HepG2 (cell line): ENCODE measurements around the gene SLC5A5. TPM values are rescaled to one million over a fixed set of nuclear protein-coding genes. Genes with fewer than 3 reads are reported as not detected.

Source experiments
- ERF ChIP-seq: IDR thresholded peaks from 2 replicates; pipeline ENCODE4 v1.6.1; 2018; ENCODE audit warnings: missing biosample characterization, missing genetic modification reagents
- HDAC1 ChIP-seq: sonication (generic); formaldehyde crosslinking; IDR thresholded peaks from 2 replicates; pipeline ENCODE4 v1.5.1; 2020; ENCODE audit warnings: mild to moderate bottlenecking, missing genetic modification reagents
- JUND ChIP-seq: sonication (generic); formaldehyde crosslinking; IDR thresholded peaks from 2 replicates; pipeline ENCODE4 v1.8.0; 2022; ENCODE audit warnings: mild to moderate bottlenecking, missing genetic modification reagents
- KDM5A ChIP-seq: fragments of 200-600 bp; sonication (generic); IDR thresholded peaks from 2 replicates; pipeline ENCODE4 v1.7.0; 2018; ENCODE audit warnings: antibody characterized with exemption, mild to moderate bottlenecking, low read length, borderline replicate concordance
- KLF11 ChIP-seq: IDR thresholded peaks from 2 replicates; pipeline ENCODE4 v1.6.1; 2016; ENCODE audit warnings: missing compliant biosample characterization
- MLLT10 ChIP-seq: sonication (generic); formaldehyde crosslinking; IDR thresholded peaks from 2 replicates; pipeline ENCODE4 v1.4.0; 2020; ENCODE audit warnings: missing genetic modification reagents
- NFE2L2 ChIP-seq: fragments of 150-350 bp; IDR thresholded peaks from 2 replicates; pipeline ENCODE4 v1.6.1; 2014; ENCODE audit warnings: low read length
- NFYC ChIP-seq: IDR thresholded peaks from 2 replicates; pipeline ENCODE4 v1.6.1; 2016; ENCODE audit warnings: missing genetic modification reagents, missing compliant biosample characterization
- PATZ1 ChIP-seq: sonication (generic); formaldehyde crosslinking; IDR thresholded peaks from 2 replicates; pipeline ENCODE4 v1.4.0; 2020; ENCODE audit warnings: missing genetic modification reagents
- PHF21A ChIP-seq: sonication (generic); formaldehyde crosslinking; IDR thresholded peaks from 2 replicates; pipeline ENCODE4 v1.5.0; 2020; ENCODE audit warnings: mild to moderate bottlenecking, missing genetic modification reagents
- RAD51 ChIP-seq: fragments of 450-650 bp; IDR thresholded peaks from 2 replicates; pipeline ENCODE4 v1.6.1; 2016; ENCODE audit warnings: borderline replicate concordance
- RBM22 ChIP-seq: fragments of 200-400 bp; formaldehyde crosslinking; optimal IDR thresholded peaks from 2 replicates; pipeline ENCODE3; 2017; ENCODE audit warnings: mild to moderate bottlenecking, low read length, moderate library complexity
- SP1 ChIP-seq, 2 experiments: fragments of 450-650 bp in 1 of 2; sonication (generic) in 1 of 2; formaldehyde crosslinking in 1 of 2; IDR thresholded peaks; 2 replicates each; pipeline versions ENCODE4 v1.4.0 to v1.6.1; 2016 to 2020; ENCODE audit warnings: missing genetic modification reagents in 1 of 2
- TARDBP ChIP-seq: sonication (generic); formaldehyde crosslinking; IDR thresholded peaks from 2 replicates; pipeline ENCODE4 v1.8.0; 2022; ENCODE audit warnings: mild to moderate bottlenecking, missing genetic modification reagents
- ZNF234 ChIP-seq: sonication (generic); formaldehyde crosslinking; conservative IDR thresholded peaks from 2 replicates; pipeline ENCODE4 v1.5.1; 2020; ENCODE audit warnings: mild to moderate bottlenecking, missing genetic modification reagents
- ZNF891 ChIP-seq: sonication (generic); formaldehyde crosslinking; IDR thresholded peaks from 2 replicates; pipeline ENCODE4 v1.5.0; 2020; ENCODE audit warnings: mild to moderate bottlenecking, missing genetic modification reagents
- polyA plus RNA-seq, 8 experiments: library from polyadenylated mRNA; depleted of rRNA in 3 of 8; stranded (reverse) in 7 of 8; unstranded in 1 of 8; fragments of >200 nt; fragmentation: Illumina TruSeq in 4 of 8; extraction: Trizol in 4 of 8; gene quantifications; 2 replicates each; pipeline versions ENCODE4 v1.2.1 to v1.2.3, GENCODE V29; 2011 to 2016; ENCODE audit warnings: low read depth in 4 of 8, missing spikeins in 1 of 8, mixed read lengths in 1 of 8; ENCODE audit not compliant: insufficient read depth in 1 of 8
- total RNA-seq, 5 experiments: library from RNA; depleted of rRNA; stranded (reverse); fragments of >200 nt; fragmentation: Illumina TruSeq; extraction: Trizol; gene quantifications; 2 replicates each; pipeline ENCODE4 v1.2.3, GENCODE V29; 2016; ENCODE audit warnings: low read depth in 1 of 5
- TF ChIP-seq, protein P1 (sequence below): fragments of 450-650 bp; IDR thresholded peaks from 2 replicates; pipeline ENCODE4 v1.6.1; 2016
- TF ChIP-seq, protein P2 (sequence below): sonication (generic); formaldehyde crosslinking; IDR thresholded peaks from 2 replicates; pipeline ENCODE4 v1.4.0; 2020; ENCODE audit warnings: mild to moderate bottlenecking, missing genetic modification reagents, borderline replicate concordance
- TF ChIP-seq, protein P3 (sequence below): sonication (generic); formaldehyde crosslinking; IDR thresholded peaks from 2 replicates; pipeline ENCODE4 v1.4.0; 2020; ENCODE audit warnings: missing genetic modification reagents, mild to moderate bottlenecking, borderline replicate concordance

The SLC5A5 gene
- total and polyA plus RNA-seq, 2 of the 13 experiments (the other 11 are each of a cell fraction or from before 2014, with no cell fraction given), result not detected

DNA sequence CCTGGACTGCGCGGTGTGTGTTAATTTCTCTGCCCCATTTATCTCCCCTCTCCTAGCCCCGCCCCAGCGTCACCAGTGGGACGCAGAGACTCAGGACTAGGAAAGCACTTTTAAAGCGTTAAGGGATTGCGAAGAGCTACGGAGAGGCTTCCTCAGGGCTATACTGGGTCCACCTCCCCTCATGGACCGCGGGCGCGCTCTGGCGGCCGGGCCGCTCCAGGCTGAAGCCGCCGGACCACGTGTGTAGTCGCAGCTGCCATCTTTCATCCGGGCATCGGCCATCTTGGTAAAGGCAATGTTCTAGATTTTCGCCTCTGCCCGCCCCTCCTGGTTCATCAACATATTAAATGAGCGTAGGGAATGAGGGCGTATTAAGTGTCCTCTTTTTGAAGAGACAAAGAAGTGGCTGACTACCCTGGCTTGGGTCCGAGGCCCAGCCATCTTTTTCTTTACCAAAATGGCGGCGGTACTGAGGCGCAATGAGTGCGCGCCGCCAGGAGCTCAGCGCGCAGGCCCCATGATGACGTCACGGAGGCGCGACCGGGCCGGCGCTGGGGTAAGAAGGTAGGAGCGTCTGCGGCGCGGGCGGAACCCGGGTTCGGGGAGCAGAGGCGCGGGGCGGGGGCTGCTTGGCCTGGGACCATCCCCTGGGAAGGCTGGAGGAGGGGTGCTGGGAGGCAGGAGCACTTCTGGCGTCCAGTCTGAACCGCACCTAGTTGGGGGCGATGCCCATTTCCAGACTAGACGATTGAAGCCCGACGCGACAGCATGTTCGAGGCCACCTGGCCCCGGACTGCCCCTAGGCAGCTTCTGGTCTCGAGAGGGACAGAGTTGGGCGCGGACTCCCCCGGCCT is 61.0 kb downstream of the SLC5A5 start, which contains the start of gene CCDC124 (continued):
- TF ChIP-seq, protein P1, sequence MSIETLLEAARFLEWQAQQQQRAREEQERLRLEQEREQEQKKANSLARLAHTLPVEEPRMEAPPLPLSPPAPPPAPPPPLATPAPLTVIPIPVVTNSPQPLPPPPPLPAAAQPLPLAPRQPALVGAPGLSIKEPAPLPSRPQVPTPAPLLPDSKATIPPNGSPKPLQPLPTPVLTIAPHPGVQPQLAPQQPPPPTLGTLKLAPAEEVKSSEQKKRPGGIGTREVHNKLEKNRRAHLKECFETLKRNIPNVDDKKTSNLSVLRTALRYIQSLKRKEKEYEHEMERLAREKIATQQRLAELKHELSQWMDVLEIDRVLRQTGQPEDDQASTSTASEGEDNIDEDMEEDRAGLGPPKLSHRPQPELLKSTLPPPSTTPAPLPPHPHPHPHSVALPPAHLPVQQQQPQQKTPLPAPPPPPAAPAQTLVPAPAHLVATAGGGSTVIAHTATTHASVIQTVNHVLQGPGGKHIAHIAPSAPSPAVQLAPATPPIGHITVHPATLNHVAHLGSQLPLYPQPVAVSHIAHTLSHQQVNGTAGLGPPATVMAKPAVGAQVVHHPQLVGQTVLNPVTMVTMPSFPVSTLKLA, result peak; percentile 75
- TF ChIP-seq PHF21A (peak; percentile 42; the same call in 1 of the 2 replicates), KLF11 (CRISPR knock-in tag) (peak; percentile 25; the same call in 1 of the 2 replicates), NFE2L2 (no peak), NFYC (peak; percentile 31; the same call in 1 of the 2 replicates), TARDBP (CRISPR knock-in tag) (peak; percentile 69; the same call in 1 of the 2 replicates), KDM5A (peak; percentile 93), RBM22 (no peak), SP1 (IDR thresholded peaks at IDR 0.05) (no peak), SP1 (CRISPR knock-in tag; IDR thresholded peaks at IDR 0.05) (no peak), JUND (CRISPR knock-in tag) (no peak), ERF (peak; percentile 62; the same call in 1 of the 2 replicates), ZNF891 (CRISPR knock-in tag) (no peak), PATZ1 (CRISPR knock-in tag) (peak; percentile 30; the same call in 1 of the 2 replicates), HDAC1 (peak; percentile 82), RAD51 (peak; percentile 40; the same call in 1 of the 2 replicates), MLLT10 (CRISPR knock-in tag) (no peak), ZNF234 (CRISPR knock-in tag) (no peak)
- TF ChIP-seq, protein P2, sequence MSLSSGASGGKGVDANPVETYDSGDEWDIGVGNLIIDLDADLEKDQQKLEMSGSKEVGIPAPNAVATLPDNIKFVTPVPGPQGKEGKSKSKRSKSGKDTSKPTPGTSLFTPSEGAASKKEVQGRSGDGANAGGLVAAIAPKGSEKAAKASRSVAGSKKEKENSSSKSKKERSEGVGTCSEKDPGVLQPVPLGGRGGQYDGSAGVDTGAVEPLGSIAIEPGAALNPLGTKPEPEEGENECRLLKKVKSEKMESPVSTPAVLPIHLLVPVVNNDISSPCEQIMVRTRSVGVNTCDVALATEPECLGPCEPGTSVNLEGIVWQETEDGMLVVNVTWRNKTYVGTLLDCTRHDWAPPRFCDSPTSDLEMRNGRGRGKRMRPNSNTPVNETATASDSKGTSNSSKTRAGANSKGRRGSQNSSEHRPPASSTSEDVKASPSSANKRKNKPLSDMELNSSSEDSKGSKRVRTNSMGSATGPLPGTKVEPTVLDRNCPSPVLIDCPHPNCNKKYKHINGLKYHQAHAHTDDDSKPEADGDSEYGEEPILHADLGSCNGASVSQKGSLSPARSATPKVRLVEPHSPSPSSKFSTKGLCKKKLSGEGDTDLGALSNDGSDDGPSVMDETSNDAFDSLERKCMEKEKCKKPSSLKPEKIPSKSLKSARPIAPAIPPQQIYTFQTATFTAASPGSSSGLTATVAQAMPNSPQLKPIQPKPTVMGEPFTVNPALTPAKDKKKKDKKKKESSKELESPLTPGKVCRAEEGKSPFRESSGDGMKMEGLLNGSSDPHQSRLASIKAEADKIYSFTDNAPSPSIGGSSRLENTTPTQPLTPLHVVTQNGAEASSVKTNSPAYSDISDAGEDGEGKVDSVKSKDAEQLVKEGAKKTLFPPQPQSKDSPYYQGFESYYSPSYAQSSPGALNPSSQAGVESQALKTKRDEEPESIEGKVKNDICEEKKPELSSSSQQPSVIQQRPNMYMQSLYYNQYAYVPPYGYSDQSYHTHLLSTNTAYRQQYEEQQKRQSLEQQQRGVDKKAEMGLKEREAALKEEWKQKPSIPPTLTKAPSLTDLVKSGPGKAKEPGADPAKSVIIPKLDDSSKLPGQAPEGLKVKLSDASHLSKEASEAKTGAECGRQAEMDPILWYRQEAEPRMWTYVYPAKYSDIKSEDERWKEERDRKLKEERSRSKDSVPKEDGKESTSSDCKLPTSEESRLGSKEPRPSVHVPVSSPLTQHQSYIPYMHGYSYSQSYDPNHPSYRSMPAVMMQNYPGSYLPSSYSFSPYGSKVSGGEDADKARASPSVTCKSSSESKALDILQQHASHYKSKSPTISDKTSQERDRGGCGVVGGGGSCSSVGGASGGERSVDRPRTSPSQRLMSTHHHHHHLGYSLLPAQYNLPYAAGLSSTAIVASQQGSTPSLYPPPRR (CRISPR knock-in tag), result peak; percentile 12; the same call in 1 of the 2 replicates
- TF ChIP-seq, protein P3, sequence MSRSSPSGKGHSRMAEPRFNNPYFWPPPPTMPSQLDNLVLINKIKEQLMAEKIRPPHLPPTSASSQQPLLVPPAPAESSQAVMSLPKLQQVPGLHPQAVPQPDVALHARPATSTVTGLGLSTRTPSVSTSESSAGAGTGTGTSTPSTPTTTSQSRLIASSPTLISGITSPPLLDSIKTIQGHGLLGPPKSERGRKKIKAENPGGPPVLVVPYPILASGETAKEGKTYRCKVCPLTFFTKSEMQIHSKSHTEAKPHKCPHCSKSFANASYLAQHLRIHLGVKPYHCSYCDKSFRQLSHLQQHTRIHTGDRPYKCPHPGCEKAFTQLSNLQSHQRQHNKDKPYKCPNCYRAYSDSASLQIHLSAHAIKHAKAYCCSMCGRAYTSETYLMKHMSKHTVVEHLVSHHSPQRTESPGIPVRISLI (CRISPR knock-in tag), result peak; percentile 92
